Renal cortex interstitium (tissue), 11 donors: ENCODE data around the gene PRRT2. TPM values are rescaled to one million over a fixed set of nuclear protein-coding genes. Genes with fewer than 3 reads are reported as not detected.

Source experiments
- DNase-seq, 11 donors: peaks; one replicate each; pipeline ENCODE4 v3.0.0-alpha.2; 2013; ENCODE audit warnings: low read depth in 9 of 11, low spot score in 4 of 11; ENCODE audit errors: extremely low read depth in 1 of 11
- polyA plus RNA-seq, 3 donors: library from polyadenylated mRNA; unstranded; fragments of 120-200 nt; gene quantifications; one replicate each; pipeline ENCODE4 v1.2.1, GENCODE V29; 2013; ENCODE audit not compliant: insufficient read length in 3 of 3

The PRRT2 gene
- polyA plus RNA-seq, 3 donors: 13.3 to 27.2 (median 18.1) TPM

GRCh38 chr16:29844575-29845331, 32.8 kb downstream of the PRRT2 start:
- no peak for DNase-seq

GRCh38 chr16:29845656-29846055, 33.7 kb downstream of the PRRT2 start:
- DNase-seq: no peak

GRCh38 chr16:29848420-29849297, 36.7 kb downstream of the PRRT2 start:
- peak in 4 of 11 donors; percentile 13 to 20 (median 16) for DNase-seq

GRCh38 chr16:29849505-29849904, 37.5 kb downstream of the PRRT2 start:
- DNase-seq: peak in 4 of 11 donors; percentile 8 to 39 (median 24)

GRCh38 chr16:29850998-29851397, 39.0 kb downstream of the PRRT2 start:
- no peak for DNase-seq

- DNase-seq: peak in 3 of 11 donors; percentile 17 to 48 (median 34)
Measured at GRCh38 chr16:29852654-29853053, 40.7 kb downstream of the PRRT2 start.

GRCh38 chr16:29854520-29855100, 42.6 kb downstream of the PRRT2 start:
- DNase-seq: no peak

- DNase-seq: no peak
Measured at GRCh38 chr16:29857133-29857760, 45.3 kb downstream of the PRRT2 start.

GRCh38 chr16:29858149-29858849, 46.3 kb downstream of the PRRT2 start:
- DNase-seq: no peak

- no peak for DNase-seq
Measured at GRCh38 chr16:29858974-29859373, 47.0 kb downstream of the PRRT2 start.

- DNase-seq: no peak
Measured at GRCh38 chr16:29860218-29860617, 48.2 kb downstream of the PRRT2 start.

- peak in 2 of 11 donors; percentile 18 to 20 for DNase-seq
Measured at GRCh38 chr16:29862383-29862883, 50.4 kb downstream of the PRRT2 start.

GRCh38 chr16:29862884-29863668, 51.1 kb downstream of the PRRT2 start, which contains the start of gene CDIPT:
CDIPT (minus strand) TSS chr16:29863226; CDS start chr16:29862857, 369 bp downstream.
- peak; percentile 91 to 98 (median 95) for DNase-seq

GRCh38 chr16:29863669-29863984, 51.6 kb downstream of the PRRT2 start:
- no peak for DNase-seq

GRCh38 chr16:29864205-29864604, 52.2 kb downstream of the PRRT2 start:
- no peak for DNase-seq
